H1 (cell line): Measurements from ENCODE around the gene KLF13. TPM values are rescaled to one million over a fixed set of nuclear protein-coding genes. Genes with fewer than 3 reads are reported as not detected.

ENCODE experiments used
- CTCF ChIA-PET: fragments of 300-600 bp; sonication (Branson Sonifier 250); formaldehyde crosslinking; loops from one replicate; lab custom pipeline; 2021; ENCODE audit not compliant: partially characterized antibody; lab: Charles Lee
- POLR2A ChIA-PET: fragments of 300-600 bp; sonication (Branson Sonifier 250); formaldehyde crosslinking; loops from one replicate; lab custom pipeline; 2021; ENCODE audit warnings: inconsistent platforms; ENCODE audit not compliant: partially characterized antibody; lab: Charles Lee
- DNase-seq, 2 experiments: peaks; one replicate each; pipeline versions ENCODE4 v3.0.0 to v3.0.0-alpha.2; 2010 to 2022; ENCODE audit warnings: low spot score in 2 of 2, low read depth in 1 of 2, mixed read lengths in 1 of 2
- FAIRE-seq: peaks from 2 replicates; lab custom pipeline; 2011; peaks lifted over from hg19 to GRCh38; lab: Jason Lieb, UNC
- H2AFZ ChIP-seq: 2 replicates; pipeline ENCODE4 v1.8.1; 2012; ENCODE audit warnings: low read length, inconsistent platforms
- H2AK5ac ChIP-seq: 2 replicates; pipeline ENCODE4 v1.6.1; 2013; ENCODE audit warnings: low read depth, low read length
- H2BK120ac ChIP-seq: replicated peaks from 2 replicates; pipeline ENCODE3; 2013; ENCODE audit warnings: low read depth, low read length, inconsistent platforms
- H2BK12ac ChIP-seq: 2 replicates; pipeline ENCODE4 v1.6.1; 2013; ENCODE audit warnings: low read depth, low read length
- H2BK15ac ChIP-seq: 2 replicates; pipeline ENCODE4 v1.6.1; 2013; ENCODE audit warnings: low read length
- H2BK20ac ChIP-seq: 2 replicates; pipeline ENCODE4 v1.6.1; 2013; ENCODE audit warnings: low read length
- H2BK5ac ChIP-seq: 2 replicates; pipeline ENCODE4 v1.6.1; 2013; ENCODE audit warnings: low read depth, low read length
- H3K14ac ChIP-seq: 2 replicates; pipeline ENCODE4 v1.6.1; 2013; ENCODE audit warnings: inconsistent platforms; ENCODE audit not compliant: insufficient read length
- H3K18ac ChIP-seq: 2 replicates; pipeline ENCODE4 v1.6.1; 2013; ENCODE audit warnings: low read length; ENCODE audit errors: extremely low read depth
- H3K23ac ChIP-seq: 2 replicates; pipeline ENCODE4 v1.6.1; 2013; ENCODE audit warnings: inconsistent platforms; ENCODE audit not compliant: insufficient read length
- H3K23me2 ChIP-seq: 2 replicates; pipeline ENCODE4 v1.6.1; 2013; ENCODE audit warnings: low read depth, low read length
- H3K27ac ChIP-seq: 2 replicates; pipeline ENCODE4 v1.6.1; 2011; ENCODE audit warnings: low read depth, low read length, inconsistent platforms
- H3K27me3 ChIP-seq, 4 experiments: replicated peaks in 1 of 4; 1 replicate in 1 of 4; 2 replicates in 3 of 4; pipeline versions ENCODE4 v1.6.1 to v1.8.1; 2011 to 2013; ENCODE audit warnings: low read length in 3 of 4, mild to moderate bottlenecking in 3 of 4, inconsistent platforms in 2 of 4, mixed read lengths in 2 of 4, moderate library complexity in 1 of 4; ENCODE audit not compliant: control insufficient read depth in 3 of 4, insufficient read depth in 3 of 4; ENCODE audit errors: extremely low read depth in 1 of 4
- H3K36me3 ChIP-seq, 4 experiments: 2 replicates each; pipeline versions ENCODE4 v1.6.1 to v1.8.1; 2011 to 2013; ENCODE audit warnings: mild to moderate bottlenecking in 4 of 4, low read length in 3 of 4, moderate library complexity in 2 of 4, control low read depth in 1 of 4, inconsistent platforms in 1 of 4; ENCODE audit not compliant: insufficient read depth in 4 of 4, control insufficient read depth in 2 of 4
- H3K4ac ChIP-seq: replicated peaks from 2 replicates; pipeline ENCODE3; 2013; ENCODE audit warnings: low read length, low read depth, mixed read lengths, inconsistent platforms; ENCODE audit not compliant: insufficient read length
- H3K4me1 ChIP-seq, 4 experiments: replicated peaks in 1 of 4; 1 replicate in 1 of 4; 2 replicates in 3 of 4; pipeline versions ENCODE4 v1.6.1 to v1.8.1; 2011 to 2013; ENCODE audit warnings: low read length in 3 of 4, inconsistent platforms in 2 of 4, mixed read lengths in 1 of 4; ENCODE audit not compliant: insufficient read depth in 4 of 4, control insufficient read depth in 3 of 4
- H3K4me2 ChIP-seq, 2 experiments: 2 replicates each; pipeline versions ENCODE4 v1.6.1 to v1.8.1; 2011 to 2013; ENCODE audit warnings: low read depth in 2 of 2, low read length in 2 of 2, control low read depth in 1 of 2, inconsistent platforms in 1 of 2, mild to moderate bottlenecking in 1 of 2; ENCODE audit not compliant: insufficient read depth in 1 of 2
- H3K4me3 ChIP-seq, 4 experiments: fragments of 200-600, 300-600 bp in 1 of 4; sonication (generic), shearing (Covaris generic), sonication (Bioruptor Twin) in 1 of 4; 2 replicates each; pipeline versions ENCODE4 v1.5.1 to v1.8.1; 2011 to 2016; ENCODE audit warnings: low read length in 4 of 4, low read depth in 3 of 4, control low read depth in 2 of 4, inconsistent platforms in 2 of 4, mild to moderate bottlenecking in 2 of 4, mixed read lengths in 1 of 4, moderate library complexity in 1 of 4; ENCODE audit not compliant: insufficient read depth in 2 of 4; ENCODE audit errors: extremely low read depth in 1 of 4
- H3K56ac ChIP-seq: replicated peaks from 2 replicates; pipeline ENCODE3; 2013; ENCODE audit warnings: low read depth, mild to moderate bottlenecking, mixed read lengths, low read length, inconsistent platforms; ENCODE audit not compliant: insufficient read length
- H3K79me1 ChIP-seq: 2 replicates; pipeline ENCODE4 v1.6.1; 2013; ENCODE audit warnings: low read depth, low read length, control low read depth
- H3K79me2 ChIP-seq, 2 experiments: 2 replicates each; pipeline versions ENCODE4 v1.6.1 to v1.8.1; 2012 to 2013; ENCODE audit warnings: low read length in 2 of 2, mild to moderate bottlenecking in 2 of 2, inconsistent platforms in 1 of 2; ENCODE audit not compliant: insufficient read depth in 2 of 2, control insufficient read depth in 1 of 2
- H3K9ac ChIP-seq, 4 experiments: replicated peaks in 1 of 4; 1 replicate in 1 of 4; 2 replicates in 3 of 4; pipeline versions ENCODE4 v1.6.1 to v1.8.1; 2011 to 2013; ENCODE audit warnings: low read depth in 3 of 4, low read length in 3 of 4, control low read depth in 2 of 4, mild to moderate bottlenecking in 2 of 4, moderate library complexity in 2 of 4, inconsistent platforms in 1 of 4; ENCODE audit errors: extremely low read depth in 1 of 4
- H3K9me3 ChIP-seq, 2 experiments: 2 replicates each; pipeline versions ENCODE4 v1.6.1 to v1.8.1; 2012 to 2013; ENCODE audit warnings: mild to moderate bottlenecking in 2 of 2, moderate library complexity in 2 of 2, control low read depth in 1 of 2, inconsistent platforms in 1 of 2, low read depth in 1 of 2, low read length in 1 of 2, mixed read lengths in 1 of 2; ENCODE audit not compliant: insufficient read depth in 2 of 2
- H4K20me1 ChIP-seq, 2 experiments: replicated peaks in 1 of 2; 2 replicates each; pipeline versions ENCODE3 to v1.8.1; 2011 to 2013; ENCODE audit warnings: inconsistent platforms in 2 of 2, low read length in 2 of 2, mild to moderate bottlenecking in 1 of 2; ENCODE audit not compliant: insufficient read depth in 2 of 2, control insufficient read depth in 1 of 2
- H4K5ac ChIP-seq: 2 replicates; pipeline ENCODE4 v1.6.1; 2013; ENCODE audit warnings: low read length, low read depth, mixed read lengths, inconsistent platforms; ENCODE audit not compliant: insufficient read length
- H4K8ac ChIP-seq: 2 replicates; pipeline ENCODE4 v1.8.0; 2013; ENCODE audit warnings: mild to moderate bottlenecking, moderate library complexity, low read length, inconsistent platforms; ENCODE audit not compliant: insufficient read depth; ENCODE audit errors: extremely low read depth
- H4K91ac ChIP-seq: replicated peaks from 2 replicates; pipeline ENCODE3; 2013; ENCODE audit warnings: low read length, mixed read lengths, inconsistent platforms; ENCODE audit not compliant: insufficient read length
- EGR1 ChIP-seq: IDR thresholded peaks from 2 replicates; pipeline ENCODE4 v1.6.1; 2011; ENCODE audit warnings: low read depth, low read length, borderline replicate concordance
- YY1 ChIP-seq: IDR thresholded peaks from 2 replicates; pipeline ENCODE4 v1.6.1; 2011; ENCODE audit warnings: low read depth, mild to moderate bottlenecking, low read length
- WGBS, 2 experiments: shearing (Covaris generic) in 1 of 2; methylation state at CpG; one replicate each; pipeline versions ENCODE4 v1.1.6 to v1.1.7; 2013 to 2015; ENCODE audit warnings: low lambda C conversion rate in 2 of 2, mixed read lengths in 2 of 2, inconsistent platforms in 1 of 2, low coverage in 1 of 2, missing lambda C conversion rate in 1 of 2; ENCODE audit not compliant: insufficient replicate concordance in 2 of 2, insufficient coverage in 1 of 2, insufficient read length in 1 of 2; ENCODE audit errors: extremely low coverage in 1 of 2, missing lambda C conversion rate in 1 of 2; 5-methylcytosine and 5-hydroxymethylcytosine counted together
- polyA plus RNA-seq, 7 experiments: library from polyadenylated mRNA; depleted of rRNA in 3 of 7; stranded (reverse) in 5 of 7; unstranded in 2 of 7; fragments of >200 nt in 5 of 7; fragments of 200-250 nt in 2 of 7; gene quantifications; 1 replicate in 5 of 7; 2 replicates in 1 of 7; 4 replicates in 1 of 7; pipeline versions ENCODE4 v1.2.1 to v1.2.3, GENCODE V29; 2011 to 2013; ENCODE audit warnings: missing spikeins in 2 of 7, mixed read lengths in 2 of 7
- total RNA-seq: library from RNA; stranded (reverse); fragmentation: NEBNext Ultra II Directional; extraction: Animal tissue kit (Norgen Biotek cat#: 25700); gene quantifications from 2 replicates; pipeline ENCODE4 v1.2.1, GENCODE V29; 2021

The KLF13 gene
- total and polyA plus RNA-seq, 2 of the 8 experiments (the other 6 are each of a cell fraction or from before 2014, with no cell fraction given) = 18.3 to 33.4 TPM

DNA sequence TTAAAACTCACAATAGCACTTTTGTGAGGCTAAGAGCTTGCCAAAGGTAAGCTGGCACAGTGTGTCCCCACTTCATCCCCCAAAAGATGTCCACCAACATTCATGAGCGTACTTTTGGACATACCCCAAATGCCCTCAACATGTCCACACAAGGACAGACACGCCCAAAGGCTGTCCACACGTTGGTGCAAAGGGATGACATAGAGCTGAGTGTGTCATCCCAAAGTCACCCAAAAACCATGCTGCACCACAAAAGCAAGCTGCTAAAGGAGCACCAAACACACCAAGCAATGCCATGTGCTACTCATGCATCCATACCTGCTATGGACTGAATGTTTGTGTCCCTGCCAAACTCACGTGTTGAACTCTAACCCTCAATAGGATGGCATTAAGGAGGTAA, 57.9 kb downstream of the KLF13 start:
- Histone ChIP-seq H3K4me1 (peaks cover 0 to 4% (median 0%) of the 10 kb centered on the region in 4 experiments; a peak in 1 of 7 replicates), H3K18ac (no peak overlapping the region), H3K23ac (no peak overlapping the region), H3K4me3 (no peak overlapping the region), H2BK12ac (0 out of 2 replicates have a peak overlapping the region, but pooled peaks have one; percentile 0), H3K36me3 (peaks cover 0 to 5% (median 0%) of the 10 kb centered on the region in 4 experiments; a peak in 1 of 8 replicates), H2BK5ac (no peak overlapping the region), H3K4me2 (no peak overlapping the region), H3K56ac (no peak overlapping the region), H3K27ac (no peak overlapping the region), H2BK15ac (no peak overlapping the region), H4K8ac (peak overlapping the region; percentile 48; the same call in 1 of the 2 replicates), H4K5ac (no peak overlapping the region), H3K27me3 (no peaks in the 10 kb centered on the region), H3K79me1 (no peaks in the 10 kb centered on the region), H3K4ac (no peak overlapping the region), H3K9ac (no peak overlapping the region), H4K91ac (no peak overlapping the region), H2AK5ac (no peak overlapping the region), H2AFZ (no peak overlapping the region), H4K20me1 (no peaks in the 10 kb centered on the region), H3K9me3 (no peaks in the 10 kb centered on the region), H2BK20ac (0 out of 2 replicates have a peak overlapping the region, but pooled peaks have one; percentile 66), H3K23me2 (no peaks in the 10 kb centered on the region), H3K14ac (no peak overlapping the region), H3K79me2 (no peaks in the 10 kb centered on the region), H2BK120ac (no peak overlapping the region)
- FAIRE-seq (no peak), DNase-seq (no peak)
- CTCF ChIA-PET = interaction anchor here (0.8 to 1.7 kb wide), 3 partner anchors 12 to 169 kb away, joined by 3 to 4 read pairs (median 4); no protein-coding TSS in a partner anchor
- 89% methylated on average over 4 of the region's 4 CpGs; no CpG with 5 or more reads in 1 of the 2 experiments for WGBS, 2 experiments
- POLR2A ChIA-PET = no interaction called here
- TF ChIP-seq YY1 = no peak
- TF ChIP-seq EGR1 = no peak
